Vagina (tissue), 2 donors: Measurements from ENCODE around the gene CFAP61. TPM values are rescaled to one million over a fixed set of nuclear protein-coding genes. Genes with fewer than 3 reads are reported as not detected.

Experiments
- DNase-seq, 2 donors: peaks; one replicate each; pipeline ENCODE4 v3.0.0-alpha.2; 2017; ENCODE audit errors: extremely low spot score in 2 of 2
- H3K27ac ChIP-seq: fragments of 200-600 bp; sonication (generic); one replicate; pipeline ENCODE4 v1.5.1; 2019
- H3K27me3 ChIP-seq: fragments of 200-600 bp; sonication (generic); one replicate; pipeline ENCODE4 v1.5.1; 2019
- H3K36me3 ChIP-seq, 2 donors: fragments of 200-600 bp; sonication (generic); one replicate each; pipeline ENCODE4 v1.5.1; 2017 to 2019
- H3K4me1 ChIP-seq: fragments of 200-600 bp; sonication (generic); one replicate; pipeline ENCODE4 v1.5.1; 2019
- H3K4me3 ChIP-seq, 2 donors: fragments of 200-600 bp; sonication (generic); 1 replicate in 1 of 2; 2 replicates in 1 of 2; pipeline ENCODE4 v1.5.1; 2016 to 2019
- H3K9me3 ChIP-seq: fragments of 200-600 bp; sonication (generic); one replicate; pipeline ENCODE4 v1.5.1; 2019
- CTCF ChIP-seq, 3 experiments: fragments of 450-650 bp in 2 of 3; fragments of 200-600 bp in 1 of 3; sonication (generic) in 1 of 3; IDR thresholded peaks; one replicate each; pipeline ENCODE4 v1.5.1; 2017 to 2019; ENCODE audit warnings: antibody characterized with exemption in 3 of 3, mild to moderate bottlenecking in 2 of 3, moderate library complexity in 2 of 3
- POLR2A ChIP-seq, 2 donors: fragments of 450-650 bp; IDR thresholded peaks; one replicate each; pipeline ENCODE4 v1.6.1; 2017; ENCODE audit warnings: antibody characterized with exemption in 2 of 2, mild to moderate bottlenecking in 2 of 2, moderate library complexity in 2 of 2
- POLR2AphosphoS5 ChIP-seq, 2 donors: sonication (generic); formaldehyde crosslinking; IDR thresholded peaks; one replicate each; pipeline ENCODE4 v1.9.0; 2017; ENCODE audit warnings: antibody characterized with exemption in 2 of 2, mild to moderate bottlenecking in 2 of 2, low read depth in 1 of 2; ENCODE audit not compliant: insufficient read depth in 1 of 2
- intact Hi-C: fragments of 100-400 bp; cut with DNase I; formaldehyde crosslinking; loops from one replicate; pipeline ENCODE4 v1.15.1; 2023
- total RNA-seq: library from RNA; depleted of rRNA; stranded (reverse); fragments of >200 nt; gene quantifications from one replicate; pipeline ENCODE4 v1.2.3, GENCODE V29; 2016

The CFAP61 gene
- total RNA-seq, 1 donor from 2014 or later: 1.5 TPM

- no peak overlapping the region for H3K4me3 ChIP-seq
- no peak for DNase-seq
- TF ChIP-seq POLR2AphosphoS5 (IDR thresholded peaks at IDR 0.05; ENCODE audit: insufficient read depth in 1 of 2, low read depth in 1 of 2): no peak
- H3K9me3 ChIP-seq: no peaks in the 10 kb centered on the region
- intact Hi-C loops: no loop called here
- peaks cover 31% of the 10 kb centered on the region for H3K27me3 ChIP-seq
- peaks cover 43% of the 10 kb centered on the region for H3K4me1 ChIP-seq
- no peaks in the 10 kb centered on the region for H3K36me3 ChIP-seq
- H3K27ac ChIP-seq: no peak overlapping the region
These were observed 313.3 kb downstream of the CFAP61 start for GRCh38 chr20:20365480-20366161.

- Histone ChIP-seq H3K36me3 (no peaks in the 10 kb centered on the region), H3K4me1 (peaks cover 43% of the 10 kb centered on the region), H3K9me3 (no peaks in the 10 kb centered on the region), H3K27me3 (peaks cover 29% of the 10 kb centered on the region), H3K4me3 (peak overlapping the region in 1 of 2 donors; percentile 38), H3K27ac (no peak overlapping the region)
- DNase-seq: no peak
- intact Hi-C loops: no loop called here
- TF ChIP-seq POLR2A (IDR thresholded peaks at IDR 0.05) (no peak), CTCF (IDR thresholded peaks at IDR 0.05) (no peak), POLR2AphosphoS5 (IDR thresholded peaks at IDR 0.05; ENCODE audit: insufficient read depth in 1 of 2, low read depth in 1 of 2) (no peak)
These were observed 314.2 kb downstream of the CFAP61 start for GRCh38 chr20:20366551-20366875.

DNA sequence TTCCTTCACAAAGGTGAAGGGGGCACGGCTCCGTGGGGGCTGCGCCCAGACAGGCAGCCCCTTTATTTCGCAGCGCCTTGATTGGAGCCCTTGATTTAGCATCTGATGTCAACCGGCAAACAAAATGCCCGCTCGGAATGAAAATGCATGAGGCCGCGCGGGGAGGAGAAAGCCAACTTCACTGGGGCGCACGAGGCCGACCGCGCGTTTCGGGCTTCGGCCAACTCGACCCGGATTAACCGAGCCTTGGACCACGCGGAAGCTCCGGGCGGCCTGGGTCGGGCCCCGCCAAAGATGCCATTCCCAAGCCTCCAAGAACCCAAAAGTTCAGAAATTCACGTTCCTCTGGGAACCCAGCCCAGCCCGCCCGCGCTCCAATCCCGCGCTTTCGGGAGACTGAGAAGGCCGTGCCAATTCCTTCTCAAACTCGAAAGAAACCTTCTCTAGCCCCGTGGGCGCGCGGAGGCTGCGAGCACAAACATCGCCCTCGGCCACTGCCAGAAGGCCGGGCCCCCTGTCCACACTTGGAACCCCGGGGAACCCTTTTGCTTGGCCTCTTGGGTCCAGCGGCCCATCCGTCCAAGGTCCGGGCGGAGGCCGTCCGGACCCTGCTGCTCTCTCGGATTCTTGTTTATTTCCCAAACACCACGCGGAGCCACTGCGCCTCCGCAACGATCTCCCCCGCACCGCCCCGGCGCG is 314.7 kb downstream of the CFAP61 start:
- Histone ChIP-seq H3K9me3 (no peaks in the 10 kb centered on the region), H3K36me3 (no peaks in the 10 kb centered on the region), H3K4me3 (peak overlapping the region in 1 of 2 donors; percentile 38), H3K4me1 (peaks cover 43% of the 10 kb centered on the region), H3K27me3 (peaks cover 26% of the 10 kb centered on the region), H3K27ac (no peak overlapping the region)
- TF ChIP-seq CTCF (IDR thresholded peaks at IDR 0.05) (no peak), POLR2A (IDR thresholded peaks at IDR 0.05) (no peak), POLR2AphosphoS5 (IDR thresholded peaks at IDR 0.05; ENCODE audit: insufficient read depth in 1 of 2, low read depth in 1 of 2) (no peak)
- DNase-seq: no peak
- intact Hi-C loops: no loop called here

- no peaks in the 10 kb centered on the region for H3K9me3 ChIP-seq
- H3K4me1 ChIP-seq: peaks cover 43% of the 10 kb centered on the region
- no peak within 1 kb of the TSS for H3K27ac ChIP-seq
- DNase-seq: no peak
- H3K36me3 ChIP-seq: no peaks in the 10 kb centered on the region
- H3K4me3 ChIP-seq: peak within 1 kb of the TSS; percentile 11 to 38
- peaks cover 26% of the 10 kb centered on the region for H3K27me3 ChIP-seq
- no peak for TF ChIP-seq POLR2AphosphoS5 (IDR thresholded peaks at IDR 0.05; ENCODE audit: insufficient read depth in 1 of 2, low read depth in 1 of 2)
- no peak for TF ChIP-seq CTCF (IDR thresholded peaks at IDR 0.05)
- no peak for TF ChIP-seq POLR2A (IDR thresholded peaks at IDR 0.05)
- intact Hi-C loops: no loop called here
These were observed 315.5 kb downstream of the CFAP61 start, which contains the start of gene INSM1 for GRCh38 chr20:20367575-20368417. Gene INSM1, plus strand, starts transcription at chr20:20368104. Its CDS starts 164 bp downstream, at chr20:20368268.

DNA sequence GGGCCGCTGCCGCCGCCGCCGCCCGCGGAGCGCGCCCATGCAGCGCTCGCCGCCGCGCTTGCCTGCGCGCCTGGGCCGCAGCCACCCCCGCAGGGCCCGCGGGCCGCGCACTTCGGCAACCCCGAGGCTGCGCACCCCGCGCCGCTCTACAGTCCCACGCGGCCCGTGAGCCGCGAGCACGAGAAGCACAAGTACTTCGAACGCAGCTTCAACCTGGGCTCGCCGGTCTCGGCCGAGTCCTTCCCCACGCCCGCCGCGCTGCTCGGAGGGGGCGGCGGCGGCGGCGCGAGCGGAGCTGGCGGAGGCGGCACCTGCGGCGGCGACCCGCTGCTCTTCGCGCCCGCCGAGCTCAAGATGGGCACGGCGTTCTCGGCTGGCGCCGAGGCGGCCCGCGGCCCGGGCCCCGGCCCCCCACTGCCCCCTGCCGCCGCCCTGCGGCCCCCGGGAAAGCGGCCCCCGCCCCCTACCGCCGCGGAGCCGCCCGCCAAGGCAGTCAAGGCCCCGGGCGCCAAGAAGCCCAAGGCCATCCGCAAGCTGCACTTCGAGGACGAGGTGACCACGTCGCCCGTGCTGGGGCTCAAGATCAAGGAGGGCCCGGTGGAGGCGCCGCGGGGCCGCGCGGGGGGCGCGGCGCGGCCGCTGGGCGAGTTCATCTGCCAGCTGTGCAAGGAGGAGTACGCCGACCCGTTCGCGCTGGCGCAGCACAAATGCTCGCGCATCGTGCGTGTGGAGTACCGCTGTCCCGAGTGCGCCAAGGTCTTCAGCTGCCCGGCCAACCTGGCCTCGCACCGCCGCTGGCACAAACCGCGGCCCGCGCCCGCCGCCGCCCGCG is 316.3 kb downstream of the CFAP61 start:
- no peak for TF ChIP-seq POLR2AphosphoS5 (IDR thresholded peaks at IDR 0.05; ENCODE audit: insufficient read depth in 1 of 2, low read depth in 1 of 2)
- no peak for TF ChIP-seq CTCF (IDR thresholded peaks at IDR 0.05)
- Histone ChIP-seq H3K27me3 (peaks cover 22% of the 10 kb centered on the region), H3K4me3 (peak overlapping the region; percentile 11 to 30), H3K36me3 (no peaks in the 10 kb centered on the region), H3K9me3 (no peaks in the 10 kb centered on the region), H3K4me1 (peaks cover 41% of the 10 kb centered on the region), H3K27ac (no peak overlapping the region)
- no peak for DNase-seq
- intact Hi-C loops: no loop called here
